Measurements from ENCODE around the gene HAUS5. TPM values are rescaled to one million over a fixed set of nuclear protein-coding genes. Genes with fewer than 3 reads are reported as not detected.
"Not testable (repeated sequence)": the region's sequence is repeated elsewhere in the genome, so short reads cannot be mapped to it uniquely, and the experiment has no call there.

HAUS5 gene
- total RNA-seq (2014; rRNA removed; shearing (Covaris generic)), result 71.8 and 75.9 TPM in 2 replicates

- peak; percentile 99 for DNase-seq (ENCODE audit: low spot score)
These were observed at the start of gene HAUS5 for GRCh38 chr19:35612559-35613321. HAUS5 (plus strand) TSS chr19:35612735; CDS start chr19:35612795, 60 bp downstream.

- no peak for DNase-seq (ENCODE audit: low spot score)
These were observed 49.8 kb upstream of the HAUS5 start for GRCh38 chr19:35562776-35563175.

GRCh38 chr19:35563207-35563829, 49.2 kb upstream of the HAUS5 start, which contains the start of gene ATP4A:
ATP4A (minus strand) TSS chr19:35563658; CDS start chr19:35563629, 29 bp downstream.
- DNase-seq (ENCODE audit: low spot score), result no peak

GRCh38 chr19:35565016-35565856, 47.3 kb upstream of the HAUS5 start:
- no peak for DNase-seq (ENCODE audit: low spot score)

- DNase-seq (ENCODE audit: low spot score), result no peak
These were observed 45.8 kb upstream of the HAUS5 start for GRCh38 chr19:35566738-35567137.

- no peak for DNase-seq (ENCODE audit: low spot score)
These were observed 43.2 kb upstream of the HAUS5 start for GRCh38 chr19:35569281-35569781.

GRCh38 chr19:35571406-35571965, 41.0 kb upstream of the HAUS5 start:
- no peak for DNase-seq (ENCODE audit: low spot score)

GRCh38 chr19:35577918-35578317, 34.6 kb upstream of the HAUS5 start:
- DNase-seq (ENCODE audit: low spot score), result no peak

GRCh38 chr19:35578707-35579106, 33.8 kb upstream of the HAUS5 start:
- no peak for DNase-seq (ENCODE audit: low spot score)

- DNase-seq (ENCODE audit: low spot score), result no peak
These were observed 29.8 kb upstream of the HAUS5 start for GRCh38 chr19:35582760-35583159.

- DNase-seq (ENCODE audit: low spot score), result peak; percentile 15
These were observed 26.7 kb upstream of the HAUS5 start, which contains the start of gene PMIS2 for GRCh38 chr19:35585848-35586247. PMIS2 (plus strand) TSS chr19:35586173; CDS start chr19:35586260, 87 bp downstream.

- DNase-seq (ENCODE audit: low spot score), result no peak
These were observed 25.2 kb upstream of the HAUS5 start for GRCh38 chr19:35587321-35587720.

GRCh38 chr19:35590875-35591274, 21.7 kb upstream of the HAUS5 start:
- DNase-seq (ENCODE audit: low spot score), result no peak

- DNase-seq (ENCODE audit: low spot score), result peak; percentile 71
These were observed 20.3 kb upstream of the HAUS5 start for GRCh38 chr19:35592226-35592625.

- DNase-seq (ENCODE audit: low spot score), result not testable (repeated sequence)
These were observed 17.5 kb upstream of the HAUS5 start for GRCh38 chr19:35595026-35595425.

GRCh38 chr19:35595928-35596327, 16.6 kb upstream of the HAUS5 start:
- no peak for DNase-seq (ENCODE audit: low spot score)

GRCh38 chr19:35596366-35596999, 16.1 kb upstream of the HAUS5 start:
- DNase-seq (ENCODE audit: low spot score), result peak; percentile 50

- DNase-seq (ENCODE audit: low spot score), result no peak
These were observed 10.6 kb upstream of the HAUS5 start for GRCh38 chr19:35601971-35602370.

GRCh38 chr19:35604436-35604835, 8.1 kb upstream of the HAUS5 start:
- not testable (repeated sequence) for DNase-seq (ENCODE audit: low spot score)

GRCh38 chr19:35607170-35607569, 5.4 kb upstream of the HAUS5 start:
- DNase-seq (ENCODE audit: low spot score), result not testable (repeated sequence)

GRCh38 chr19:35607661-35608060, 4.9 kb upstream of the HAUS5 start:
- DNase-seq (ENCODE audit: low spot score), result no peak

Measured in HT-29 (cell line).